A549 (cell line): ENCODE results near the gene RPL10. TPM values are rescaled to one million over a fixed set of nuclear protein-coding genes. Genes with fewer than 3 reads are reported as not detected.
A peak's percentile ranks its signal among the peaks of the same experiment; 100 is the strongest.

ENCODE experiments used
- ATAC-seq, 2 experiments: fragments of 200-7000 bp in 1 of 2; fragments of >200 bp in 1 of 2; cut with Nextera tagmentation in 1 of 2; cut with Tn5 transposase in 1 of 2; 3 replicates each; pipeline versions ENCODE4 v1.8.0 to v1.9.1; 2018 to 2020; ENCODE audit warnings: mild to moderate bottlenecking in 1 of 2, moderate library complexity in 1 of 2
- CTCF ChIA-PET: fragments of 300-600 bp; sonication (Branson Sonifier 250); formaldehyde crosslinking; extraction: SDS; loops from one replicate; lab custom pipeline; 2021; ENCODE audit warnings: antibody characterized with exemption, inconsistent platforms; lab: Yijun Ruan, JAX
- POLR2A ChIA-PET: fragments of 350-600 bp; formaldehyde crosslinking; extraction: SDS; loops from one replicate; lab custom pipeline; 2021; ENCODE audit warnings: antibody characterized with exemption, inconsistent platforms; lab: Yijun Ruan, JAX
- DNase-seq, 2 experiments: peaks; one replicate each; pipeline versions ENCODE4 v3.0.0 to v3.0.0-alpha.2; 2011 to 2016; ENCODE audit warnings: low read depth in 1 of 2, low spot score in 1 of 2
- FAIRE-seq: peaks from 2 replicates; lab custom pipeline; 2011; peaks lifted over from hg19 to GRCh38; lab: Jason Lieb, UNC
- H3K27ac ChIP-seq, 2 experiments: fragments of >200 bp; sonication (Bioruptor Twin); formaldehyde crosslinking; 3 replicates each; pipeline ENCODE4 v1.5.1; 2016 to 2017
- H3K4me1 ChIP-seq: fragments of >200 bp; sonication (Bioruptor Twin); formaldehyde crosslinking; 3 replicates; pipeline ENCODE4 v1.6.1; 2016
- H3K4me2 ChIP-seq: fragments of >200 bp; sonication (Bioruptor Twin); formaldehyde crosslinking; 3 replicates; pipeline ENCODE4 v1.6.1; 2016
- H3K4me3 ChIP-seq: fragments of >200 bp; sonication (Bioruptor Twin); formaldehyde crosslinking; 3 replicates; pipeline ENCODE4 v1.5.1; 2016
- H3K9me3 ChIP-seq: fragments of >200 bp; sonication (Bioruptor Twin); formaldehyde crosslinking; 3 replicates; pipeline ENCODE4 v1.6.1; 2016
- BCL3 ChIP-seq: fragments of >200 bp; sonication (Bioruptor Twin); formaldehyde crosslinking; IDR thresholded peaks from 3 replicates; pipeline ENCODE4 v1.6.1; 2016
- BHLHE40 ChIP-seq: IDR thresholded peaks from 2 replicates; pipeline ENCODE4 v1.6.1; 2012; ENCODE audit warnings: low read depth, low read length, inconsistent platforms
- CEBPB ChIP-seq, 2 experiments: fragments of >200 bp in 1 of 2; sonication (Bioruptor Twin) in 1 of 2; formaldehyde crosslinking in 1 of 2; IDR thresholded peaks; 2 replicates each; pipeline ENCODE4 v1.6.1; 2012 to 2016
- CTCF ChIP-seq: fragments of >200 bp; sonication (Bioruptor Twin); formaldehyde crosslinking; IDR thresholded peaks from 3 replicates; pipeline ENCODE4 v1.5.1; 2016
- E2F6 ChIP-seq: IDR thresholded peaks from 2 replicates; pipeline ENCODE4 v1.6.1; 2012; ENCODE audit warnings: low read depth, borderline replicate concordance
- ELK1 ChIP-seq: fragments of 150-350 bp; IDR thresholded peaks from 2 replicates; pipeline ENCODE4 v1.6.1; 2014; ENCODE audit warnings: low read depth, mild to moderate bottlenecking, low read length
- FOSB ChIP-seq: fragments of 250-450 bp; sonication (Bioruptor Pico); IDR thresholded peaks from 2 replicates; pipeline ENCODE4 v1.5.0; 2020; ENCODE audit warnings: mild to moderate bottlenecking, moderate library complexity
- GATA3 ChIP-seq: IDR thresholded peaks from 2 replicates; pipeline ENCODE4 v1.6.1; 2012; ENCODE audit warnings: borderline replicate concordance
- HES2 ChIP-seq: fragments of >200 bp; sonication (Bioruptor Twin); formaldehyde crosslinking; IDR thresholded peaks from 2 replicates; pipeline ENCODE4 v1.6.1; 2016
- HEYL ChIP-seq: fragments of 250-450 bp; sonication (Bioruptor Pico); IDR thresholded peaks from 2 replicates; pipeline ENCODE4 v1.8.0; 2021; ENCODE audit warnings: mild to moderate bottlenecking, moderate library complexity
- HOXA7 ChIP-seq: fragments of 250-450 bp; sonication (Bioruptor Pico); IDR thresholded peaks from 2 replicates; pipeline ENCODE4 v1.5.0; 2020; ENCODE audit warnings: mild to moderate bottlenecking, moderate library complexity
- JUN ChIP-seq, 2 experiments: fragments of >200 bp; sonication (Bioruptor Twin); formaldehyde crosslinking; IDR thresholded peaks; 2 replicates in 1 of 2; 3 replicates in 1 of 2; pipeline ENCODE4 v1.6.1; 2016 to 2017
- JUNB ChIP-seq: fragments of >200 bp; sonication (Bioruptor Twin); formaldehyde crosslinking; IDR thresholded peaks from 2 replicates; pipeline ENCODE4 v1.6.1; 2016
- KDM1A ChIP-seq: fragments of 200-600 bp; sonication (generic); IDR thresholded peaks from 2 replicates; pipeline ENCODE4 v1.6.1; 2016; ENCODE audit warnings: low read depth, mild to moderate bottlenecking
- MYC ChIP-seq: IDR thresholded peaks from 2 replicates; pipeline ENCODE4 v1.6.1; 2012; ENCODE audit warnings: mild to moderate bottlenecking, inconsistent platforms, low read length, improper control_type of control experiment, borderline replicate concordance
- NFE2L2 ChIP-seq: fragments of 150-350 bp; conservative IDR thresholded peaks from 2 replicates; pipeline ENCODE4 v1.6.1; 2014; ENCODE audit warnings: low read length
- POLR2A ChIP-seq: IDR thresholded peaks from 2 replicates; pipeline ENCODE4 v1.6.1; 2012; ENCODE audit warnings: mild to moderate bottlenecking, low read length
- POLR2AphosphoS2 ChIP-seq: conservative IDR thresholded peaks from 2 replicates; pipeline ENCODE4 v1.6.1; 2012; ENCODE audit warnings: low read length, improper control_type of control experiment, inconsistent platforms
- RARB ChIP-seq: fragments of 250-450 bp; sonication (Bioruptor Pico); IDR thresholded peaks from 2 replicates; pipeline ENCODE4 v1.8.0; 2021; ENCODE audit warnings: mild to moderate bottlenecking, moderate library complexity
- REST ChIP-seq: fragments of 200-600 bp; sonication (generic); IDR thresholded peaks from 2 replicates; pipeline ENCODE4 v1.6.1; 2016; ENCODE audit warnings: antibody characterized with exemption, mild to moderate bottlenecking, moderate library complexity
- SMC3 ChIP-seq: fragments of >200 bp; sonication (Bioruptor Twin); formaldehyde crosslinking; IDR thresholded peaks from 3 replicates; pipeline ENCODE4 v1.6.1; 2018; ENCODE audit warnings: inconsistent platforms
- SREBF2 ChIP-seq: fragments of 450-650 bp; IDR thresholded peaks from 2 replicates; pipeline ENCODE4 v1.6.1; 2014; ENCODE audit warnings: mild to moderate bottlenecking, moderate library complexity
- TP53 ChIP-seq: fragments of 250-450 bp; sonication (Bioruptor Pico); IDR thresholded peaks from 2 replicates; pipeline ENCODE4 v1.5.0; 2021; ENCODE audit warnings: mild to moderate bottlenecking, moderate library complexity
- USF2 ChIP-seq: fragments of 450-650 bp; IDR thresholded peaks from 2 replicates; pipeline ENCODE4 v1.6.1; 2014; ENCODE audit warnings: antibody characterized with exemption
- ZSCAN20 ChIP-seq: fragments of 250-450 bp; sonication (Bioruptor Pico); IDR thresholded peaks from 2 replicates; pipeline ENCODE4 v1.8.0; 2022; ENCODE audit warnings: mild to moderate bottlenecking, moderate library complexity
- WGBS: methylation state at CpG from one replicate; pipeline ENCODE4 v1.1.6; 2017; ENCODE audit errors: missing lambda C conversion rate; 5-methylcytosine and 5-hydroxymethylcytosine counted together
- polyA plus RNA-seq, 4 experiments: library from polyadenylated mRNA; depleted of rRNA in 3 of 4; stranded (reverse); fragments of >200 nt; fragmentation: RNase III in 1 of 4; extraction: RNeasy Plus Mini Kit Qiagen cat#74134 plus additional on column Dnase treatment in 1 of 4; gene quantifications; 2 replicates in 3 of 4; 3 replicates in 1 of 4; pipeline ENCODE4 v1.2.3, GENCODE V29; 2011 to 2017

Gene RPL10
- polyA plus RNA-seq, 2 of the 4 experiments (the other 2 are of a cell fraction) = 3,216 to 4,804 TPM

- peaks cover 54% of the 10 kb centered on the region for H3K4me1 ChIP-seq
- no peak for DNase-seq
- ATAC-seq = no peak
- WGBS = 80% methylated on average over 1 of the region's 31 CpGs
- POLR2A ChIA-PET = interaction anchor here (1.0 kb wide), 1 partner anchor 30 kb away, joined by 3 read pairs; the partner anchor contains the start of gene RPL10
- H3K4me2 ChIP-seq = peak overlapping the region; percentile 93
- TF ChIP-seq USF2 (no peak), FOSB (CRISPR knock-in tag) (no peak), SREBF2 (no peak), MYC (no peak), GATA3 (no peak), TP53 (no peak), JUN (IDR thresholded peaks at IDR 0.05) (no peak; a peak in 1 of 5 replicates), JUNB (no peak), HES2 (no peak), HEYL (no peak), NFE2L2 (no peak), POLR2A (no peak), KDM1A (no peak), REST (no peak), ELK1 (no peak), RARB (no peak)
- no peak for FAIRE-seq
- H3K4me3 ChIP-seq = peak overlapping the region; percentile 98
- CTCF ChIA-PET = interaction anchor here (1.3 to 2.6 kb wide), 3 partner anchors 13 to 20 kb away, joined by 3 to 9 read pairs (median 5); no protein-coding TSS in a partner anchor
- H3K27ac ChIP-seq = peak overlapping the region; percentile 98 to 100
- H3K9me3 ChIP-seq = no peaks in the 10 kb centered on the region
Observed at GRCh38 chrX:154367474-154368308, 30.5 kb upstream of the RPL10 start.

GRCh38 chrX:154368630-154369448 lies 29.3 kb upstream of the RPL10 start:
- H3K4me1 ChIP-seq = peaks cover 63% of the 10 kb centered on the region
- peak; percentile 68 to 87 for DNase-seq
- H3K4me3 ChIP-seq = peak overlapping the region; percentile 98
- H3K4me2 ChIP-seq = peak overlapping the region; percentile 93
- H3K27ac ChIP-seq = peak overlapping the region; percentile 98 to 100
- CTCF ChIA-PET = interaction anchor here (1.3 to 1.8 kb wide), 2 partner anchors 15 to 18 kb away, joined by 3 to 5 read pairs; no protein-coding TSS in a partner anchor
- POLR2A ChIA-PET = interaction anchor here (0.6 to 1.5 kb wide), 4 partner anchors 15 to 83 kb away, joined by 3 to 8 read pairs (median 5); partner anchors contain the start of gene RPL10
- FAIRE-seq = no peak
- ATAC-seq = peak; percentile 32 to 52
- 1% methylated on average over 6 of the region's 16 CpGs for WGBS
- H3K9me3 ChIP-seq = no peaks in the 10 kb centered on the region
- TF ChIP-seq RARB (no peak), ZSCAN20 (no peak), POLR2AphosphoS2 (no peak), CEBPB (IDR thresholded peaks at IDR 0.05) (no peak), SMC3 (no peak), E2F6 (no peak), BCL3 (no peak), HOXA7 (CRISPR knock-in tag) (peak; percentile 49; the same call in 1 of the 2 replicates), MYC (peak; percentile 44; the same call in 1 of the 2 replicates), BHLHE40 (no peak), CTCF (no peak)
